Tongue (tissue), 2 donors: ENCODE results near the gene KIF26A. TPM values are rescaled to one million over a fixed set of nuclear protein-coding genes. Genes with fewer than 3 reads are reported as not detected.

Source experiments
- DNase-seq: peaks from one replicate; pipeline ENCODE4 v3.0.0-alpha.2; 2015
- total RNA-seq: library from RNA; depleted of rRNA; stranded (reverse); fragments of >200 nt; gene quantifications from one replicate; pipeline ENCODE4 v1.2.3, GENCODE V29; 2014

KIF26A gene
- total RNA-seq, 1 donor from 2014 or later: 14.0 TPM

DNA sequence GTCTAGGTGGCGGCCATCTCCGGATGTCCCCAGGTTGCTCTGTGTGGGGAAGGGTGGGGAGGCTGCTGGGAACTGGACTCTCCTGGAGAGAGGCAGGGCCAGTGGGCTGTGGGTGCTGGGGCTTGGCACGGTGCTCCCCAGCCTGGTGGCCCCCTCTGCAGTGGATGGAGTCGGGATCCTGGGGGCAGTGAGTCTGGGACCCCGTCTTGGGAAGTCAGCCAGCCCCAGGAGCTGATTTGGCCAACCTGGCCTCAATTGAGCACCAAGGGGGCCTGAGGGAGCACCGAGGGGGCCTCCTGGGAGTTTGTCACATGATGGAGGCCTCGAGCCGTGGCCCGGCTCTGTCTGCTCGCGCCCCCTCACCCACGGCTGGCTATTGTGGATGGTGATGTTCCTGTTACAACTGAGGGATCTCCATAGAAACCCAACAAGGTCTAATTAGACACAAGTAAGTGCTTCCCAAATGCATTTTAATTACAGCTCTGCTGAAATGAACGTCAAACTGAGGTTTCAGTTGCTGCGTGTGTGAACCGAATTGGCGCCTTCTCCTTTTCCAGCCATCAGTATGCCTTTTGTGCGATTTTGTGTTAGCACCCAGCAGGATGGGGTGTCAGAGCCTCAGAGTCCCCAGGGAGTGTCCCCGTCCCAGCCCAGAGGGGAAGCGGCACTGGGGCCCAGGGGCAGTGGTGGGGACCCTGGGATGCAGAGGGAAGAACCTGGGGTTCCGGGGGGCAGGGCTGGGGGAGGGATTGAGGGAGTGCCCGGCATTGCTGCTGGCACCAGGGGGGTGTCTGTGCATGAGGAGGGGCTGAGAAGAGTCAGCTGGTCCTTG is 71.8 kb downstream of the KIF26A start:
- DNase-seq: no peak

DNA sequence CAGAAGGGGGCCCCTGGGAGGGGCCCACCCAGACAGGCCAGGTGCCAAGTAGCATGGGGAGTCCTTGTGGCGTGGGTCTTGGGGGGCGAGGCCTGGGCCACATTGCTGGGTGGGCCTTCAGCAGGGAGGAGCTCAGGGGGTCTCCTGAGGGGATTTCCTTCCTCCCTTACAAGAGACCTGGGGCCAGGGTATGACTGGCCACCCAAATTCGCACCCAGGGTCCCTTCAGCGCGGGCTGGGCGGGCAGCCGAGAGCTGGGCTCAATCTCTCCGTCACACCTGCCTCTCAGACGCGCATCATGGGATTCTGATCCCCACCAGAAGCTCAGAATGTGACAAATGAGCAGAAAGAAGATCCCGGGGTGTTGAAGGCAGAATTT is 72.4 kb downstream of the KIF26A start:
- no peak for DNase-seq

DNA sequence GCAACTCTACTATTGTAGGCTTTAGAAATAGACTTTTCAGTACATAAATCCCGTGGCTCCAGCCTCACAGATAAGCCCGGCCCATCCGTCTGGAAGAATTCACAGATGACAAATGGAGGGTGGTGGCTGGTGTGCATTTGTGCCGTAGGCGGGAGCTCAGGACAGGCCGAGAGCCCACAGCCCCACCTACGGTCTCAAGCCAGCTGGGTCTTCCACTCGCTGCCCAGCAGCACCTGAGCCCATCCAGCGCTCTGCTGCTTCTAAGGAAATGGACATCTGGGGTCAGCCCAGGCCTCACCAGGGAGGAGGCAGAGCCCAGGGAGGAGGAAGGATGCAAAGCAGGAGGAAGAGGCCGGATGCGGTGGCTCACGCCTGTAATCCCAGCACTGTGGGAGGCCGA is 72.8 kb downstream of the KIF26A start:
- no peak for DNase-seq

DNA sequence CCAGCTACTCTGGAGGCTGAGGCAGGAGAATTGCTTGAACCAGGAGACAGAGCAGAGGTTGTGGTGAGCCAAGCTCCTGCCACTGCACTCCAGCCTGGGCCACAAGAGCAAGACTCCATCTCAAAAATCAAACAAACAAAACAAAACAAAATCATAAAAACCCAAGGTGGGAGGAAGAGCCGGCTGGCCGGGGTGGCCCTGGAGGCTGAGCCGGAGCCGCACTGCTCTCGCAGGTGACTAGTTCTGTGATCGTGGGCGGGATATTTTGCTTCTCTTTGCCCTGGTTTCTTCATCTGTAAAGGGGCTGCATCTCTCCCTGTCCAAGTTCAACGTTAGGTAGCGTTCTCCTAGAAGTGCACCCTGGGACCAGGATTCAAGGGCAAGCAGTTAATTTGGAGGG is 73.4 kb downstream of the KIF26A start:
- no peak for DNase-seq

DNA sequence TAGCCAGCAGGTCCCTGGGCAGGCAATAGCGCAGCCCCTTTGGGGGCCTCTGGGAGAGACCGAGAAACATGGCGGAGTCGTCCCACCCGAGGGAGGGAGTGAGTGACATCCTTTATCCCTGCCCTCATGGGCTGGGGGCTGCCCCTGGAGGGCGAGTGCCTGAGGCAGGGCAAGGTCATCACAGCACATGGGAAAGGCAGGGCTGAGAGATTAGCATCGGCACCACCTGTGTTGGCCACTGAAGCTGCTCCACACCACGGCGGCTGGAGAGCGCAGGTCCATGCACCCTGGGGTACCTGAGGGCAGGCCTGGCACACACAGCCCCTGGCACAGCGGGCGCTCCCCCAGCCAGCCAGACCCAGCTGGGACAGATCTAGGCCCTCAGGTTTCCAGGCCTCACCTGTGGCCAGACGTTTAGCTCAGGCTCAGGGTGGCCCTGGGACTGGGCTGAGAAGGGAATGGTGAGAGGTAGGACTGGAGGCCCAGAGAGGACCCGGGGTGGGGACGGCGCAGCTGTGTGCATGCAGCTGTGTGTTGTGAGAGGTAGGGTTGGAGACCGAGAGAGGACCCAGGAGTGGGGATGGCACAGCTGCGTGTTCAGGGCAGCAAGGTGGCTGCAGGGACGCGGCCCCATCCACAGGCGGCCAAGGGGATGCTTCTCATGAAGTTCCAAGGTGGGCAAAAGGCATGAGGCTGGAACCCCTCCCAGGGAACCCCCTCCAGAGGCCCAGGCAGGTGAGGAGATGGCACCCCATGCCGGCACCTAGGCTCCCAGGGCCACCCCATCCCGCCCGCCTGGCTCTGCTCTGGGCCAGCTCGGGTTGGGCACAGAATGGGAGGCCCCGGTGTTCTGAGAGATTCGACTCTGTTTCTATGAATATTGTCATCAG is 74.1 kb downstream of the KIF26A start:
- DNase-seq: no peak

DNA sequence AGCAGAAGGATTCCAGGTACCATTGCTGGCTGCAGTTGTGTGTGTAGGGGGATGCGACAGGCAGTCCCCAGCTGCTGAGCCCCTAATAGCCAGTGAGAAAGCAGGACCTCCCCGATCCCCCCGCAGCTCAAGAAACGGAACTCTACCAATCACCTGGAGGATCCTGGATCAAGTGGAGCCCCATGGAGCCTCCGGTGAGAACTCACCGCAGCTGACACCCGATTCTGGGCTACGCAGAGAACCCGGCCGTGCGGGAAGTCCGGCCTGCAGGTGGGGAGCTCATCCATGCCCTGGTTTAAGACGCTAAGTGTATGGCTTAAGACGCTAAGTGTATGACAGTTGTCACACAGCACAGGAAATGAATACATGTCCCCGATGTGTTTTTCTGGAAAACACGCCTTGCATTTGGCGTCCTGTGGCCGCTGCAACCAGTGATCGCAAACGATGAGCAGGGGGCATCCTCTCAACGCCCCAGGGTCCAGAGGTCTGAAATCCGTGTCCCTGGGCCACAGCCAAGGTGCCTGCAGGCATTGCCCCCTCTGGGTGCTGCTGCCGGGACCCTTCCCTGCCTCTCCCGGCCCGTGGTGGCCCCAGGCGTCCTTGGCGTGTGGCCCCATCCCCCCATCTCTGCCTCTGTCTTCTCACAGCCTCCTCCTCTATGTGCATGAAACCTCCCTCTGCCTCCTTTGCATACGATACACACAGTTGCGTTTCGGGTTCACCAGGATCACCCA is 75.1 kb downstream of the KIF26A start:
- DNase-seq: no peak

DNA sequence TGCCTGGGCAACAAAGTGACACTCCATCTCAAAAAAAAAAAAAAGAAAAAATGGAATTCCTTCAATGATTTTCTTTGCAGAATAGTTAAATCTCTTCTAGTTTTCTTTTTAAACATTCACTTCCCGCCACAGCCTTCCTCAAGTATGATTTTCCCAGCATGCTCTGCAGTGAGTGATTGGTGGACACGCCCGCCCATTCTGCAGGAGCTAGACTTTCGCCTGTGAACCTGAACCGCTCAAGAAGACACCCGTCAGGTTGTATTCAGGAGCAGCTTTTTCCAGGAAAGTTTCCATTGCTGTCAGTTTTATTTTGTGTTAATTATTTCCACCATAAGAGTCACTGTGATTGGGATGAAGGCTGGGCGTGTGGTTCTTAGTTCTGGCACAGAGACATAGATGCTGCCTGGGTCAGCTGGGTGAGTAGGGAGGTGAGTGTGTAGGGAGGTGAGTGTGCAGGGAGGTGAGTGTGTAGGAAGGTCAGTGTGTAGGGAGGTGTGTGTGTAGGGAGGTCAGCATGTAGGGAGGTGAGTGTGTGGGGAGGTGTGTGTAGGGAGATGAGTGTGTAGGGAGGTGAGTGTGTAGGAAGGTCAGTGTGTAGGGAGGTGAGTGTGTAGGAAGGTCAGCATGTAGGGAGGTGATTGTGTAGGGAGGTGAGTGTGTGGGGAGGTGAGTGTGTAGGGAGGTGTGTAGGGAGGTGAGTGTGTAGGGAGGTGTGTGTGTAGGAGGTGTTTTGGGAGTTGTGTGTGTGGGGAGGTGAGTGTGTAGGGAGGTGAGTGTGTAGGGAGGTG is 76.2 kb downstream of the KIF26A start:
- DNase-seq: no peak

DNA sequence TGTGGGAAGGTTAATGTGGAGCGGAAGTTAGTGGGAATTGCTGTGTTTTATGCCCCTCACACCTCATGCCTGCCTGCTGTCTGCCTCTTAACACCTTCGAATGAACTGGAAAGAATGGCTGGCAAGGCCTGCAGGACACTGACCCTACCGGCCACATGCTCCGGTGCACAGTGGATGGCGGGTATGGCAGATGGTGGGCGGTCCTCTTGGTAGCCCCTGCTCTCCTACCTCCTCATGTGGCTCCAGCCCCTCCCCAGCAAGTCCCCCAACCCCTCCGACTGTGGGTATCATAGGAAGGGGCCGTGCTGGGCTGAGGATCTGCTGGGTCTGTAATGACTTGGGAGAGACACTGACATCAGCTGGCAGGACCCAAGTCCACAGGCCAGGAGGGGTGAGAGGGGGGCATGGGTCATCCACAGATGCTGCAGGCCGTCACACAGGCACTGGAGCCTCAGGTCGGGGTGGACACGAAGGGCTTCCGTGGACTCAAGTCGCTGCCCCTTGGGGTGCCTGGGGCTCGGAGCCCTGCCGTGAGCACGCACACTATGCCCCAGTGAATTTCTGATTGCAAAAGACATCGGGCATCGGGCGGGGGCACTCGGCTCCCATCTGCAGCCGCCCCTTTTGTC is 77.4 kb downstream of the KIF26A start:
- DNase-seq: no peak

DNA sequence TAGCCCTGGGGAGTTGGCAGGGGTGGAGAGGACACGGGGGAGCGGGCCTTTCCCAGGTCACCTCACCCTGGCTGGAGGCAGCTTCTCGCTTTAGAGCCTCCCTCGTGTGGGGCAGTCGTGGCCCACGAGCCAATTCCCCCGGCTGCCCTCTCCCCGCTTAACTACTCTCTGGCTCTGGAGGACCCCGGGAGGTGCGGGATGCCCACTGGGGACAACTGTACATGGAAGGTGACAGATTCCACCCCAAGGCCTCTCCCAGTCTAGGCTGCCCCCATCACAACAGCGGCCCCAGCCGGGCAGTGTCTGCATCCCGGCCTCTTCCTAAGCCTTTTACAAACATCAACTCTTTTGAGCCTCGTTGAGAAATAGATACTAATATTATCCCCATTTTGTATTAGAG is 78.1 kb downstream of the KIF26A start:
- no peak for DNase-seq

DNA sequence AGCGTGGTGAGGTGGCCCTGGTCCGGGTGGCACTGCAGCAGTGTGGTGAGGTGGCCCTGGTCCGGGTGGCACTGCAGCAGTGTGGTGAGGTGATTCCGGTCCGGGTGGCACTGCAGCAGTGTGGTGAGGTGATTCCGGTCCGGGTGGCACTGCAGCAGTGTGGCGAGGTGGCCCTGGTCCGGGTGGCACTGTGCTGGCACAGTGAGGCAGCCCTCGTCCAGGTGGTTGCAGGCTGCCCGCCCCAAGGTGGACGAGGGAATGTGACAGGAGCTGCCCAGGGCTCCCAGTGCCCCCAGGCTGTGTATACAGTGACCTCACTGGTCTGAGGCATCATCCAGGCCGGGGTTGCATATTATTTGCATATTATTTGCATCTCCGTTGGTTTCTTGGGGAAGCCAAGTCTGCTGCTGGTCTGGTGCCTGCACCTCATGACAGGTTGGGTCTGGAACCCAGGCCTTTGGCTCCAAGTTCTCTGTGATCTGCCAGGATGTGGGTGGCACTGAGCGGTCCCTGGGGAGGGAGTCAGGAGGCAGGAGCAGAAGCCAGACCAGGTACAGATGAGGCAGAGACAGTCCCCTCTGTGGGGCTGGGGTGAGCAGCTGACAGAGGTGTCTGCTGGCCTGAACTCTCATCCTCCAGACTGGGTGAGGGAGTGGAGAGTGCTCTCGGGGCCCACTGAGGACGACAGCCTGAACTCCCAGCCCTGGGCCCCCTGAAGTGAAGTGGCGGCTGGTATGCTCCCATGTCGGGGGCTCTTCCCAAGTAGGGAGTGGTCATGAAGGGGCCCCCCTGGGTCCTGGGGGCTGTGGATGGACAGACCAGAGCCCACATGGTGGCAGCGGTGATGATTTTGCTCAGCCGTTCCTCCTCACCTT is 79.3 kb downstream of the KIF26A start:
- DNase-seq: no peak

DNA sequence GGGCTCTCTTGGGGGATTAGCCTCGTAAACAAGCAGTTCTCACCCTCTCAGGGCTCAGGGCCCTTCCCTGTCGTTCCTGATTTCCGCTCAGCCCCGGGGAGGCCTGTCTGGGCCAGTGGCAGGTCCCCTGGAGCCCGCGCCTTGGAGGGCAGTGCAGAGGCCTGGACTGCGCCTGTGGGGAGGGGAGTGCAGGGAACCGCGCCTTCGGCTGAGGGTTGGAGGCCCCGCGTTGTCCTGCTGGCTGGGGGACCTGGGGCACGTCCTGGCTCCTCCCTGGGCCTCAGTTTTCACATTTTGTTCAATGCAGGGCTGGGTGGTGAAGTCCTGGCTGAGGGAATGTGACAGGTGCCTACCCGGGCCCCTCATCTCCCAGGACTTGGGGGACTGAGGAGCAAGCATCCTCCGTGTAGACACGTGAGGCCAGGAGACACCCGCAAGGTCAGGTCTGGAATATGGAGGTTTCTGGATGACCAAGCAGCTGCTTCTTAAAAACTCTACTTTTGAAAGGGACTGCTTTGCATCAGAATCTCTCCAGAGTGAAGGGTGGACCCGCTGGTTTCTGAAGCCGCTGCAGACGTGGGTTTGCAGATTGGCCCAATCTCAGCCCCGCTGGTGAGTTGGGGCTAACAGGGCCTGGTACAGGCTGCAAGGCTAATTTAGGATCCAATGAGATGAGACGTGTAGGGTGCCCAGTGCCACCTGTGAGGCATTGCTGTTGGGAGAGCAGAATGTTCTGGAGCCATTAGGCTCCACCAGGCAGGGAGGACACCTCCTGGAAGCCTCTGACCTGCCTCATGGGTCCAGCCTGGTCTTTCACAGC is 80.2 kb downstream of the KIF26A start:
- no peak for DNase-seq

DNA sequence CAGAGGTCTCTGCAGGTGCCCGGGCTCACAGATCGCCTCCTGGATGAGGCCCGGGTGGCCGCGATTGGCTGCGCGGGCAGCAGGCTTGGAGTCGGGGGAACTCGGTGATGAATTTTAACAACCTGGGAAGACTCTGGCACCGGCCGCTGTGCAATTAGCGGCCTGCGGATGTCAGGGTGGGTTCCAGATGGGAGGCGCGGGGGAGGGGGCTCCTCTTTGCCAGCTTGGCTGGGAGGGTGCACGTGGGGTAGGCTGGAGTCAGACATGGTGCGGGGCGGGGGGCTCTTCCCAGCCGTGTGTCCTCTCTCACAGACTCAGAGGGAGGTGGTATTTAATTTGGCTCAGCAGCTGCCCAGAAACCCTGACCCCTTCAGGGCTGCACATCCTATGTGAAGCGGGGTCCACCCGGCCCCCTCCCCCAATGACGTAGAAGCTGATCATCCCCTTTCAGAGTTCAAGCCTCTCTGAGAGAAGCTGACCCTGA is 81.4 kb downstream of the KIF26A start:
- DNase-seq: no peak

DNA sequence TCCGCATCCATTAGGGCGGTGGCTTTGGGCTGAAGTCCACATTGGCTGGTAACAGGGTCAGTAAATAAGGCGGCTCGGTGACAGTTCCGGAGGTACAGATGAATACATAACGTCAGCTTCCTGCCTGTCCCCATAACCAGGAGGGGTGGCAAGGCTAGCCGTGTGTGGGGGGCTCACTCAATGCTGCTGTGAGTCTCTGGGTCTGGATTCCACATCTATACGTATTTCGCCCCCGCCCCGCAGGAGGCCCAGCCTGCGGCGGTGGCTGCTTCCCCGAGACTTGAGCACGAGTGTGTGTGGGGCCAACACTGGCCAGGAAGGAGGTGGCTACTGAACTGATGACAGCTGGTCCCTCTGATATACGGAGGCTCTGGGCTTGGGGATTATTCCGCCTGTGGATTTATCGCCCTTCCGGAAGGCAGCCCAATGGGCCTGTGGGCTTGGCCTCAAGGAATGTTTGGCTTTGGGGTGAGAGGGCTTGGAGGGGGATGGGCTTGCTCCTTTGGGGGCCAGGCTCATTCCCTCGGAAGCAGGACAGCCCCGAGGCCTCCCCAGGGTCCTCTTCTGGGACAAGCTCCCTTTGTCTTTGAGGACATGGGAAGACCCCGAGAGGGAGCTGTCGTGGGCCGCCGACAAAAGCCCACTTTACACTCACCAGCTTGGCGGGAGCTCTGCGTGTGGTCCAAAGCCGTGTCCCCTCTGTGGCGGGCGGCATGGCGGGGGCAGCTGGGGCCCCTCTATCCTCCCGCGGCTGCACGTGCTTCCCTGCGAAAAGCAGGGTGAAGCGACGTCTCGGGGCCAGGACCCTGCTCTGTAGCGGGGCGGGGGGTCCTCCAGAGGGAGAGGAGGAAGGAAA is 82.1 kb downstream of the KIF26A start:
- DNase-seq: no peak

DNA sequence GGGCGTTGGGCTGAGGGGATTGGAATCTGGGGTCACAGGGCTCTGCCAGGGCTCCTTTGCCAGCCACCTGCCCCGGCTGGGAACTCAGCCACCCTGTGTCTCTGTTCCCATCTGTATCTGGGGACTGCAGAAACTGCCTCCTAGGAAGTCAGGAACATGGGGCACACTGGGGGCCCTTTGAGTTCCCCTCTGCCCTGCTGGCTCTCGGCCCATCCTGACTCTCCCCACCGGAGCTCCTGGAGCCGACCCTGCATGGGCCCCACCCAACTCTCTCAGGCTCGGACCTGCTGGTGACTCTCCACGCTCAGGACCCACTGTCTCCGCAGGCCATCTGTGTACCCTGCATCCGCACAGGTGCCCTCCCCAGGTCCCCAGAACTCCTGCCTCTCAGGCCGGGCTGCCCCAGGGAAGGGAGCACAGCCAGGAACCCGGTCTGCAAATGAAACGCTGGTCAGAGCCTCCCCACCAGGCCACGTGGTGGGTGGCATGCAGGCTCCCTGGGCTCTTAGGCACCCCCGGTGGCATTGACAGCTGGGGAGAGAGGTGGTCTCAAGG is 82.8 kb downstream of the KIF26A start:
- DNase-seq: no peak

DNA sequence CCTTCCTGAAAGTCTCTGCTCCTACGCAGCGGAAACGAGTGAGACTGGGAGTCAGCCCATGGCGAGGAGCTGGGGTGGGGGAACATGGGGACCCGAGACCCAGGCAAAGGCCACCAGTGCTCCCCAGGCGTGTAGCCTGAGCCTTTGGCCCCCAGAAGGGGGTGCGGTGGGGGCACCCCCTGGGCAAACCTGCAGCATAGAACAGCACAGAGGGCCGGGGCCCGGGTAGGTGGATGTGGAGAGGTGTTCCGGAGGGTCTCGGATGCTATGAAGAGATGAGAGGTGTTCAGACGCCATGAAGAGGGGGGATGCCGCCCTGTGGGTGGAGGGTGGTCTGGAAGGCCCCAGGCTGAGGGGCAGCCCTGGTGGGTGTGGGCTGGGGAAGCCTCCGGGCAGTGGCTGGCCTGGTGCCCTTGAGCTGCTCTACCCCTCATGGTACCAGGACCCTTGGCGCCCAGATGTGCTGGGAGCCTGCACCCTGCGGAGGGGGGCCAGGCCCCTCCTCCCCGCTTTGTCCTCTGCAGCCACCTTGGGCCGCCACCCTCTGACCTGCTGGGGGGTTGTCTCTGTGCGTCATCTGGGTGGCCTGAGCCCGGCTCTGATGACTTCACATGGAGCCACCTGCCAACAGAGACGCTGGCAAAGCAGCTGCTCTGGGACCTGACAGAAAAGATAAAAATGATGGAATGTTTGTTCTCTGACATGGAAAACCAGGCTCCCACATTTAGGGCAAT is 83.4 kb downstream of the KIF26A start:
- DNase-seq: no peak

DNA sequence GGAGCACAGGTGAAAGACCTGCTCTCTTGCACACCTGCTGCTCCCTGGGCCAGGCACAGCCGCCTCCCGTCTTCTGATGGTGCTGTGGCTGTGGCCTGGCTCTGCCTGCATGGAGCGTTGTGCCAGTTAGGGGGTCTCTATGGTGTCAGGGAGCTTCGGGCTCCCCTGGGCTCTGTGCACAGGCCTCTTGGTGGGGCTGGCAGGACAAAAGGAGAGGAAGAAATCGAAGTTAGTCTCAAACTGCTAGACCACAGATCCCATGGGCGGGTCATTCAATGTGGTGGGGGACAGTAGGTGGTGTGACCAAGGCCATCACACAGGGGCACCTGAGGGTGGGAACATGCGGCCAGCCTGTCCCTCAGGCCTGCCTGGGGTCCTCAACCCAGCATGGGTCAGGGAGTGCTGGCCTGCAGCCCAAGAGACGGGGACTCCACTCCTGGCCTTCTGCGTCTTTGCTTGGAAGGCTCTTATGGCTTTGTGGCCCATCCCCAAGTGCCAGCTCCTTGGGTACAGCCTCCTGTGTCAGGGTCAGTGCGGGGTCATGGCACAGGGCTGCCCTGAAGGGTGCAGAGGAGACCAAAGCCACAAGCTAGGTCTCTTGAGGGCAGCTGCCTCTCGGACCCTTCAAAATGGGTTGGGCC is 84.1 kb downstream of the KIF26A start:
- no peak for DNase-seq
